ENCODE measurements around the gene KRTAP5-8. TPM values are rescaled to one million over a fixed set of nuclear protein-coding genes. Genes with fewer than 3 reads are reported as not detected.

The KRTAP5-8 gene
- total RNA-seq (2022; extraction: Qiagen RNA extraction): not detected in 5 replicates

GRCh38 chr11:71537977-71538665 is at the start of gene KRTAP5-8:
Gene KRTAP5-8, plus strand, starts transcription at chr11:71538025. Its CDS starts 31 bp downstream, at chr11:71538056.

GRCh38 chr11:71526796-71527575 is 10.8 kb upstream of the KRTAP5-8 start, which contains the start of gene KRTAP5-7:
Gene KRTAP5-7, plus strand, starts transcription at chr11:71527267. Its CDS starts 34 bp downstream, at chr11:71527301.

GRCh38 chr11:71548120-71548519 is 10.3 kb downstream of the KRTAP5-8 start, which contains the start of gene KRTAP5-9:
Gene KRTAP5-9, plus strand, starts transcription at chr11:71548420. Its CDS starts 238 bp downstream, at chr11:71548658.

GRCh38 chr11:71565263-71565662 is 27.4 kb downstream of the KRTAP5-8 start, which contains the start of gene KRTAP5-10:
Gene KRTAP5-10, plus strand, starts transcription at chr11:71565563. Its CDS starts 25 bp downstream, at chr11:71565588.

GRCh38 chr11:71582309-71582895 is 44.6 kb downstream of the KRTAP5-8 start, which contains the start of gene KRTAP5-11:
Gene KRTAP5-11, minus strand, starts transcription at chr11:71582875. Its CDS starts 38 bp downstream, at chr11:71582837.

Other genes with a start within 250 kb of the KRTAP5-8 start
- gene DHCR7, start 89.6 kb upstream of the KRTAP5-8 start, total RNA-seq (2022; extraction: Qiagen RNA extraction): 43.8 to 52.9 TPM (median 48.2 TPM) in 5 replicates
- 40.2 to 48.5 TPM (median 44.0 TPM) in 5 replicates for gene NADSYN1, start 84.8 kb upstream of the KRTAP5-8 start, total RNA-seq (2022; extraction: Qiagen RNA extraction)
- gene KRTAP5-7, start 10.8 kb upstream of the KRTAP5-8 start, total RNA-seq (2022; extraction: Qiagen RNA extraction): not detected in 5 replicates
- gene KRTAP5-9, start 10.4 kb downstream of the KRTAP5-8 start, total RNA-seq (2022; extraction: Qiagen RNA extraction): not detected in 5 replicates
- not detected in 5 replicates for gene KRTAP5-10, start 27.5 kb downstream of the KRTAP5-8 start, total RNA-seq (2022; extraction: Qiagen RNA extraction)
- not detected in 5 replicates for gene KRTAP5-11, start 44.9 kb downstream of the KRTAP5-8 start, total RNA-seq (2022; extraction: Qiagen RNA extraction)

All from A549 treated with AZD2906 at 1 μM for 4 hours (cell line).